Type B pancreatic cell (in vitro differentiated cells): ENCODE measurements around the gene TRIM65. TPM values are rescaled to one million over a fixed set of nuclear protein-coding genes. Genes with fewer than 3 reads are reported as not detected.
A peak's percentile ranks its signal among the peaks of the same experiment; 100 is the strongest.

Experiments used
- DNase-seq: peaks from one replicate; pipeline ENCODE4 v3.0.0; 2021; ENCODE audit warnings: mixed read lengths; ENCODE audit not compliant: unreplicated experiment; ENCODE audit errors: extremely low spot score
- H3K27ac Mint-ChIP-seq: 2 replicates; pipeline ENCODE4 v1.8.0; 2021; ENCODE audit warnings: mild to moderate bottlenecking, mixed read lengths
- H3K27me3 Mint-ChIP-seq: 2 replicates; pipeline ENCODE4 v1.8.0; 2021; ENCODE audit warnings: mixed read lengths
- H3K36me3 Mint-ChIP-seq: 2 replicates; pipeline ENCODE4 v1.8.0; 2021; ENCODE audit warnings: mixed read lengths
- H3K4me1 Mint-ChIP-seq: one replicate; pipeline ENCODE4 v1.8.0; 2021; ENCODE audit warnings: mixed read lengths; ENCODE audit not compliant: unreplicated experiment
- H3K4me3 Mint-ChIP-seq: 2 replicates; pipeline ENCODE4 v1.8.0; 2021; ENCODE audit warnings: mild to moderate bottlenecking, mixed read lengths
- H3K9me3 Mint-ChIP-seq: 2 replicates; pipeline ENCODE4 v1.8.0; 2021; ENCODE audit warnings: mixed read lengths
- CTCF ChIP-seq: fragments of 200-600 bp; sonication (generic); conservative IDR thresholded peaks from 2 replicates; pipeline ENCODE4 v1.5.0; 2021; ENCODE audit warnings: antibody characterized with exemption, mild to moderate bottlenecking
- total RNA-seq: library from RNA; stranded (reverse); gene quantifications from 2 replicates; pipeline ENCODE4 v1.2.1, GENCODE V29; 2021; ENCODE audit warnings: low replicate concordance

The TRIM65 gene
- total RNA-seq, 1 donor from 2014 or later = 19.0 TPM

- no peak for DNase-seq
- Mint-ChIP-seq H3K4me3 (peak overlapping the region; percentile 59), H3K27me3 (no peaks in the 10 kb centered on the region), H3K9me3 (no peaks in the 10 kb centered on the region), H3K4me1 (peaks cover 12% of the 10 kb centered on the region), H3K27ac (peak overlapping the region; percentile 93), H3K36me3 (peaks cover 3% of the 10 kb centered on the region)
- no peak for TF ChIP-seq CTCF
Observed at GRCh38 chr17:75845933-75846691, 50.6 kb downstream of the TRIM65 start.

GRCh38 chr17:75845058-75845711 lies 51.6 kb downstream of the TRIM65 start:
- no peak for DNase-seq
- Mint-ChIP-seq H3K4me1 (peaks cover 12% of the 10 kb centered on the region), H3K4me3 (peak overlapping the region; percentile 25), H3K9me3 (no peaks in the 10 kb centered on the region), H3K36me3 (peaks cover 3% of the 10 kb centered on the region), H3K27ac (peak overlapping the region; percentile 93), H3K27me3 (no peaks in the 10 kb centered on the region)
- peak; percentile 78 for TF ChIP-seq CTCF

GRCh38 chr17:75844530-75845057 lies 52.2 kb downstream of the TRIM65 start:
- Mint-ChIP-seq H3K4me1 (peaks cover 12% of the 10 kb centered on the region), H3K36me3 (peaks cover 3% of the 10 kb centered on the region), H3K27ac (peak overlapping the region; percentile 93), H3K9me3 (no peaks in the 10 kb centered on the region), H3K4me3 (peak overlapping the region; percentile 25), H3K27me3 (no peaks in the 10 kb centered on the region)
- DNase-seq = no peak
- TF ChIP-seq CTCF = no peak

GRCh38 chr17:75843577-75844529 lies 52.9 kb downstream of the TRIM65 start, which contains the start of gene UNC13D:
UNC13D (minus strand) TSS chr17:75844404; CDS start chr17:75844337, 67 bp downstream.
- Mint-ChIP-seq H3K27ac (peak within 1 kb of the TSS; percentile 93), H3K27me3 (no peaks in the 10 kb centered on the region), H3K9me3 (no peaks in the 10 kb centered on the region), H3K4me3 (peak within 1 kb of the TSS; percentile 25), H3K36me3 (peaks cover 3% of the 10 kb centered on the region), H3K4me1 (peaks cover 12% of the 10 kb centered on the region)
- no peak for DNase-seq
- no peak for TF ChIP-seq CTCF

GRCh38 chr17:75842963-75843576 lies 53.7 kb downstream of the TRIM65 start:
- DNase-seq = no peak
- no peak for TF ChIP-seq CTCF
- Mint-ChIP-seq H3K9me3 (no peaks in the 10 kb centered on the region), H3K27ac (no peak overlapping the region), H3K36me3 (no peaks in the 10 kb centered on the region), H3K4me1 (peaks cover 14% of the 10 kb centered on the region), H3K27me3 (no peaks in the 10 kb centered on the region), H3K4me3 (no peak overlapping the region)
